GM21737 (cell line): ENCODE results near the gene CPT1C.

Experiments used
- ATAC-seq: cut with Tn5 transposase; IDR thresholded peaks from one replicate; pipeline ENCODE4 v1.9.1; 2021; ENCODE audit warnings: mild to moderate bottlenecking, moderate library complexity; ENCODE audit not compliant: unreplicated experiment

The CPT1C gene

GRCh38 chr19:49660338-49660961, 30.5 kb upstream of the CPT1C start:
- no peak for ATAC-seq

GRCh38 chr19:49662011-49662410, 28.9 kb upstream of the CPT1C start:
- ATAC-seq = no peak

- ATAC-seq = no peak
These were observed 27.7 kb upstream of the CPT1C start for GRCh38 chr19:49663224-49663623.

- peak; percentile 41 for ATAC-seq
These were observed 26.5 kb upstream of the CPT1C start for GRCh38 chr19:49664171-49665035.

- no peak for ATAC-seq
These were observed 25.9 kb upstream of the CPT1C start for GRCh38 chr19:49665036-49665350.

GRCh38 chr19:49665351-49666119, 25.4 kb upstream of the CPT1C start, which contains the start of the genes BCL2L12 and IRF3:
TSS of gene BCL2L12 (plus strand) at chr19:49665933. CDS start at chr19:49666693, 760 bp downstream.
TSS of gene IRF3 (minus strand) at chr19:49665857. CDS start at chr19:49664838, 1,019 bp downstream.
- ATAC-seq = peak; percentile 73

- ATAC-seq = no peak
These were observed 24.8 kb upstream of the CPT1C start for GRCh38 chr19:49666120-49666444.

- ATAC-seq = no peak
These were observed 23.4 kb upstream of the CPT1C start for GRCh38 chr19:49667473-49667872.

- no peak for ATAC-seq
These were observed 21.4 kb upstream of the CPT1C start for GRCh38 chr19:49669516-49669915.

- ATAC-seq = no peak
These were observed 18.6 kb upstream of the CPT1C start for GRCh38 chr19:49672131-49672919.

GRCh38 chr19:49676136-49676783, 14.7 kb upstream of the CPT1C start:
- peak; percentile 30 for ATAC-seq

- peak; percentile 56 for ATAC-seq
These were observed 14.1 kb upstream of the CPT1C start for GRCh38 chr19:49676784-49677230.

GRCh38 chr19:49677231-49677900, 13.6 kb upstream of the CPT1C start, which contains the start of gene PRMT1:
TSS of gene PRMT1 (plus strand) at chr19:49677271. CDS start at chr19:49677281, 10 bp downstream.
- ATAC-seq = no peak

- no peak for ATAC-seq
These were observed 12.8 kb upstream of the CPT1C start for GRCh38 chr19:49677901-49678674.

GRCh38 chr19:49678985-49679770, 11.7 kb upstream of the CPT1C start:
- ATAC-seq = no peak

- ATAC-seq = no peak
These were observed 11.0 kb upstream of the CPT1C start for GRCh38 chr19:49679771-49680413.
